GM23338 (cell line): Measurements from ENCODE around the gene GNAZ. TPM values are rescaled to one million over a fixed set of nuclear protein-coding genes. Genes with fewer than 3 reads are reported as not detected.

Experiments used
- ATAC-seq: fragments of 200-7000 bp; cut with Tn5 transposase; 3 replicates; pipeline ENCODE4 v1.9.1; 2020
- DNase-seq: peaks from one replicate; pipeline ENCODE4 v3.0.0-alpha.2; 2015; ENCODE audit warnings: low spot score
- H2AFZ ChIP-seq: fragments of 200-600 bp; sonication (generic); 2 replicates; pipeline ENCODE4 v1.8.0; 2016; ENCODE audit warnings: antibody characterized with exemption, mild to moderate bottlenecking, moderate library complexity
- H3F3A ChIP-seq: fragments of 200-600 bp; sonication (generic); replicated peaks from 2 replicates; pipeline ENCODE4 v1.8.0; 2017; ENCODE audit warnings: antibody characterized with exemption, mixed run types, low read depth
- H3K27ac ChIP-seq: fragments of 200-600 bp; sonication (generic); 2 replicates; pipeline ENCODE4 v1.6.1; 2016; ENCODE audit warnings: low read depth
- H3K27me3 ChIP-seq: fragments of 200-600 bp; sonication (generic); 2 replicates; pipeline ENCODE4 v1.8.0; 2016; ENCODE audit warnings: mild to moderate bottlenecking, mixed run types, moderate library complexity; ENCODE audit not compliant: insufficient read depth
- H3K36me3 ChIP-seq: fragments of 200-600 bp; sonication (generic); 2 replicates; pipeline ENCODE4 v1.8.0; 2016; ENCODE audit warnings: mild to moderate bottlenecking; ENCODE audit not compliant: insufficient read depth
- H3K4me1 ChIP-seq: fragments of 200-600 bp; sonication (generic); 2 replicates; pipeline ENCODE4 v1.8.0; 2016; ENCODE audit warnings: mild to moderate bottlenecking, moderate library complexity; ENCODE audit not compliant: insufficient read depth
- H3K4me2 ChIP-seq: fragments of 200-600 bp; sonication (generic); 2 replicates; pipeline ENCODE4 v1.7.1; 2017; ENCODE audit warnings: mixed run types
- H3K4me3 ChIP-seq: fragments of 200-600 bp; sonication (generic); 2 replicates; pipeline ENCODE4 v1.6.1; 2016; ENCODE audit warnings: mixed run types
- H3K79me2 ChIP-seq: fragments of 200-600 bp; sonication (generic); replicated peaks from 2 replicates; pipeline ENCODE4 v1.8.0; 2017; ENCODE audit warnings: mild to moderate bottlenecking; ENCODE audit not compliant: insufficient read depth
- H3K9me2 ChIP-seq: fragments of 200-600 bp; sonication (generic); 2 replicates; pipeline ENCODE4 v1.8.0; 2017; ENCODE audit not compliant: insufficient read depth
- H4K20me1 ChIP-seq: fragments of 200-600 bp; sonication (generic); replicated peaks from 2 replicates; pipeline ENCODE4 v1.8.0; 2017; ENCODE audit warnings: mild to moderate bottlenecking; ENCODE audit not compliant: insufficient read depth
- H3K27ac Mint-ChIP-seq: 2 replicates; pipeline ENCODE4 v1.8.0; 2020; ENCODE audit warnings: inconsistent platforms, mild to moderate bottlenecking, moderate library complexity, mixed read lengths
- H3K27me3 Mint-ChIP-seq: 3 replicates; pipeline ENCODE4 v1.8.0; 2022; ENCODE audit warnings: low read depth, mild to moderate bottlenecking, moderate library complexity, mixed read lengths, inconsistent platforms; ENCODE audit not compliant: insufficient read depth, poor library complexity
- H3K36me3 Mint-ChIP-seq: 3 replicates; pipeline ENCODE4 v1.8.0; 2021; ENCODE audit warnings: low read depth, mild to moderate bottlenecking, inconsistent platforms, moderate library complexity, mixed read lengths
- H3K4me1 Mint-ChIP-seq: 3 replicates; pipeline ENCODE4 v1.8.0; 2020; ENCODE audit warnings: mild to moderate bottlenecking, inconsistent platforms, mixed read lengths
- H3K4me3 Mint-ChIP-seq: 3 replicates; pipeline ENCODE4 v1.8.0; 2021; ENCODE audit warnings: moderate library complexity, mild to moderate bottlenecking, inconsistent platforms, mixed read lengths
- H3K9me3 Mint-ChIP-seq: 3 replicates; pipeline ENCODE4 v1.8.0; 2020; ENCODE audit warnings: moderate library complexity, mild to moderate bottlenecking, inconsistent platforms, mixed read lengths
- CREB1 ChIP-seq: fragments of 250-450 bp; sonication (Bioruptor Pico); IDR thresholded peaks from 2 replicates; pipeline ENCODE4 v1.5.0; 2020; ENCODE audit warnings: low read depth, mild to moderate bottlenecking, moderate library complexity
- CTCF ChIP-seq, 2 experiments: fragments of 200-600 bp in 1 of 2; sonication (generic) in 1 of 2; conservative IDR thresholded peaks; 2 replicates each; pipeline versions ENCODE4 v1.5.1 to v1.6.1; 2016 to 2017; ENCODE audit warnings: antibody characterized with exemption in 2 of 2, low read depth in 2 of 2, mild to moderate bottlenecking in 2 of 2, moderate library complexity in 1 of 2
- EZH2 ChIP-seq: fragments of 200-600 bp; sonication (generic); IDR thresholded peaks from one replicate; pipeline ENCODE4 v1.8.0; 2017; ENCODE audit warnings: antibody characterized with exemption, mild to moderate bottlenecking, low read depth; ENCODE audit not compliant: unreplicated experiment
- EZH2phosphoT487 ChIP-seq: fragments of 200-600 bp; sonication (generic); IDR thresholded peaks from one replicate; pipeline ENCODE4 v1.8.1; 2018; ENCODE audit warnings: antibody characterized with exemption; ENCODE audit not compliant: unreplicated experiment
- JUNB ChIP-seq: IDR thresholded peaks from one replicate; pipeline ENCODE4 v1.6.1; 2016; ENCODE audit warnings: antibody characterized with exemption; ENCODE audit not compliant: unreplicated experiment
- NANOG ChIP-seq: IDR thresholded peaks from 2 replicates; pipeline ENCODE4 v1.6.1; 2016; ENCODE audit warnings: antibody characterized with exemption, borderline replicate concordance
- POLR2AphosphoS5 ChIP-seq: IDR thresholded peaks from 2 replicates; pipeline ENCODE4 v1.6.1; 2016; ENCODE audit warnings: antibody characterized with exemption, low read depth
- STAT1 ChIP-seq: IDR thresholded peaks from one replicate; pipeline ENCODE4 v1.6.1; 2016; ENCODE audit warnings: antibody characterized with exemption; ENCODE audit not compliant: unreplicated experiment
- ZNF114 ChIP-seq: fragments of 250-450 bp; sonication (Bioruptor Pico); IDR thresholded peaks from 2 replicates; pipeline ENCODE4 v1.5.0; 2020; ENCODE audit warnings: mild to moderate bottlenecking, moderate library complexity
- ZNF331 ChIP-seq: fragments of 250-450 bp; sonication (Bioruptor Pico); IDR thresholded peaks from 2 replicates; pipeline ENCODE4 v1.5.0; 2020; ENCODE audit warnings: low read depth, mild to moderate bottlenecking, moderate library complexity
- polyA plus RNA-seq: library from polyadenylated mRNA; unstranded; fragments of >200 nt; fragmentation: Nextera tagmentation; extraction: Ambion mirVana; gene quantifications from 2 replicates; pipeline ENCODE4 v1.2.1, GENCODE V29; 2016
- total RNA-seq: library from RNA; depleted of rRNA; stranded (reverse); fragments of >200 nt; shearing (Covaris generic); gene quantifications from 2 replicates; pipeline ENCODE4 v1.2.3, GENCODE V29; 2014
- TF ChIP-seq, protein P1 (sequence below): fragments of 250-450 bp; sonication (Bioruptor Pico); IDR thresholded peaks from 2 replicates; pipeline ENCODE4 v1.5.0; 2020; ENCODE audit warnings: mild to moderate bottlenecking, moderate library complexity
- TF ChIP-seq, protein P2 (sequence below): IDR thresholded peaks from 2 replicates; pipeline ENCODE4 v1.6.1; 2016; ENCODE audit warnings: antibody characterized with exemption
- TF ChIP-seq, protein P3 (sequence below): IDR thresholded peaks from one replicate; pipeline ENCODE4 v1.6.1; 2018; ENCODE audit warnings: antibody characterized with exemption; ENCODE audit not compliant: unreplicated experiment

The GNAZ gene
- total and polyA plus RNA-seq, 2 experiments from 2014 or later: 2.9 to 11.1 TPM

DNA sequence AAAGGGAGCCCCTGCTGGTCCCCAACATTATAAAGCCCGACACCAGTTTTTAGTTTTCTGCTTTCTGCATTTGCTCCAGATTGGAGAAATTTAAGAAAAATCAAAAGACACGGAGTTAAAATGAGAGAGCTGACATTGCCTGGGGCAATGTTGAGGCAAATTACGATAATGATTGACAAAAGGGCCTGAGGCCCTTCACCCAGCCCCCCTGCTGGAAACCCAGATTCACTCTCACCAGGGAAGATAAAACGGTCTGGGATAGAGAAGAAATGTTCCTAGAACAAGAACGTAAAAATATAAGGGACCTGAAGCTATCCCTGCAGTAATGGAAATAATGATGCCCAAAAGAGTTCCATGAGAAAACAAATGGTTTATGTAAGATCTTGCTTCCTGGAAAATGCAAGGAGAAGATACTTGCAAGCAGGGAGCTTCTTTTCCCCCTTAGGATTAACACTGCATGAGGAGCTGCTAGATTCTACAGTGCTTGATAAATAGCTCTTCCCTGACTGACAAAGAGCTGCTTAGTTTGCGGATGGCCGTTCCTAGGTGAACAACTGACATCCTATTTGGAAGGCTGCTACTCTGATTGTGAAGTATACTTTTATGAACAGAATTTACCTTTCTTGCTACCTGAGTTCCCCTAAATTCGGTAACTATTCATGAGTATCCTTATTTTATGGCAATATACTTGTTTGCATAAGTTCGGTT, 40.6 kb upstream of the GNAZ start:
- peaks cover 20% of the 10 kb centered on the region for H3K4me1 Mint-ChIP-seq
- Histone ChIP-seq H3K4me3 (no peak overlapping the region), H4K20me1 (no peaks in the 10 kb centered on the region), H3F3A (no peaks in the 10 kb centered on the region), H3K79me2 (no peaks in the 10 kb centered on the region), H3K9me2 (no peaks in the 10 kb centered on the region), H3K27ac (no peak overlapping the region), H3K4me2 (peak overlapping the region; percentile 29; the same call in 1 of the 2 replicates), H3K27me3 (no peaks in the 10 kb centered on the region), H3K4me1 (peaks cover 10% of the 10 kb centered on the region), H2AFZ (no peak overlapping the region), H3K36me3 (no peaks in the 10 kb centered on the region)
- H3K9me3 Mint-ChIP-seq: peaks cover 10% of the 10 kb centered on the region
- TF ChIP-seq EZH2: no peak
- no peak for TF ChIP-seq ZNF114 (CRISPR knock-in tag)
- no peak for TF ChIP-seq EZH2phosphoT487
- TF ChIP-seq ZNF331 (CRISPR knock-in tag): no peak
- TF ChIP-seq, protein P1, sequence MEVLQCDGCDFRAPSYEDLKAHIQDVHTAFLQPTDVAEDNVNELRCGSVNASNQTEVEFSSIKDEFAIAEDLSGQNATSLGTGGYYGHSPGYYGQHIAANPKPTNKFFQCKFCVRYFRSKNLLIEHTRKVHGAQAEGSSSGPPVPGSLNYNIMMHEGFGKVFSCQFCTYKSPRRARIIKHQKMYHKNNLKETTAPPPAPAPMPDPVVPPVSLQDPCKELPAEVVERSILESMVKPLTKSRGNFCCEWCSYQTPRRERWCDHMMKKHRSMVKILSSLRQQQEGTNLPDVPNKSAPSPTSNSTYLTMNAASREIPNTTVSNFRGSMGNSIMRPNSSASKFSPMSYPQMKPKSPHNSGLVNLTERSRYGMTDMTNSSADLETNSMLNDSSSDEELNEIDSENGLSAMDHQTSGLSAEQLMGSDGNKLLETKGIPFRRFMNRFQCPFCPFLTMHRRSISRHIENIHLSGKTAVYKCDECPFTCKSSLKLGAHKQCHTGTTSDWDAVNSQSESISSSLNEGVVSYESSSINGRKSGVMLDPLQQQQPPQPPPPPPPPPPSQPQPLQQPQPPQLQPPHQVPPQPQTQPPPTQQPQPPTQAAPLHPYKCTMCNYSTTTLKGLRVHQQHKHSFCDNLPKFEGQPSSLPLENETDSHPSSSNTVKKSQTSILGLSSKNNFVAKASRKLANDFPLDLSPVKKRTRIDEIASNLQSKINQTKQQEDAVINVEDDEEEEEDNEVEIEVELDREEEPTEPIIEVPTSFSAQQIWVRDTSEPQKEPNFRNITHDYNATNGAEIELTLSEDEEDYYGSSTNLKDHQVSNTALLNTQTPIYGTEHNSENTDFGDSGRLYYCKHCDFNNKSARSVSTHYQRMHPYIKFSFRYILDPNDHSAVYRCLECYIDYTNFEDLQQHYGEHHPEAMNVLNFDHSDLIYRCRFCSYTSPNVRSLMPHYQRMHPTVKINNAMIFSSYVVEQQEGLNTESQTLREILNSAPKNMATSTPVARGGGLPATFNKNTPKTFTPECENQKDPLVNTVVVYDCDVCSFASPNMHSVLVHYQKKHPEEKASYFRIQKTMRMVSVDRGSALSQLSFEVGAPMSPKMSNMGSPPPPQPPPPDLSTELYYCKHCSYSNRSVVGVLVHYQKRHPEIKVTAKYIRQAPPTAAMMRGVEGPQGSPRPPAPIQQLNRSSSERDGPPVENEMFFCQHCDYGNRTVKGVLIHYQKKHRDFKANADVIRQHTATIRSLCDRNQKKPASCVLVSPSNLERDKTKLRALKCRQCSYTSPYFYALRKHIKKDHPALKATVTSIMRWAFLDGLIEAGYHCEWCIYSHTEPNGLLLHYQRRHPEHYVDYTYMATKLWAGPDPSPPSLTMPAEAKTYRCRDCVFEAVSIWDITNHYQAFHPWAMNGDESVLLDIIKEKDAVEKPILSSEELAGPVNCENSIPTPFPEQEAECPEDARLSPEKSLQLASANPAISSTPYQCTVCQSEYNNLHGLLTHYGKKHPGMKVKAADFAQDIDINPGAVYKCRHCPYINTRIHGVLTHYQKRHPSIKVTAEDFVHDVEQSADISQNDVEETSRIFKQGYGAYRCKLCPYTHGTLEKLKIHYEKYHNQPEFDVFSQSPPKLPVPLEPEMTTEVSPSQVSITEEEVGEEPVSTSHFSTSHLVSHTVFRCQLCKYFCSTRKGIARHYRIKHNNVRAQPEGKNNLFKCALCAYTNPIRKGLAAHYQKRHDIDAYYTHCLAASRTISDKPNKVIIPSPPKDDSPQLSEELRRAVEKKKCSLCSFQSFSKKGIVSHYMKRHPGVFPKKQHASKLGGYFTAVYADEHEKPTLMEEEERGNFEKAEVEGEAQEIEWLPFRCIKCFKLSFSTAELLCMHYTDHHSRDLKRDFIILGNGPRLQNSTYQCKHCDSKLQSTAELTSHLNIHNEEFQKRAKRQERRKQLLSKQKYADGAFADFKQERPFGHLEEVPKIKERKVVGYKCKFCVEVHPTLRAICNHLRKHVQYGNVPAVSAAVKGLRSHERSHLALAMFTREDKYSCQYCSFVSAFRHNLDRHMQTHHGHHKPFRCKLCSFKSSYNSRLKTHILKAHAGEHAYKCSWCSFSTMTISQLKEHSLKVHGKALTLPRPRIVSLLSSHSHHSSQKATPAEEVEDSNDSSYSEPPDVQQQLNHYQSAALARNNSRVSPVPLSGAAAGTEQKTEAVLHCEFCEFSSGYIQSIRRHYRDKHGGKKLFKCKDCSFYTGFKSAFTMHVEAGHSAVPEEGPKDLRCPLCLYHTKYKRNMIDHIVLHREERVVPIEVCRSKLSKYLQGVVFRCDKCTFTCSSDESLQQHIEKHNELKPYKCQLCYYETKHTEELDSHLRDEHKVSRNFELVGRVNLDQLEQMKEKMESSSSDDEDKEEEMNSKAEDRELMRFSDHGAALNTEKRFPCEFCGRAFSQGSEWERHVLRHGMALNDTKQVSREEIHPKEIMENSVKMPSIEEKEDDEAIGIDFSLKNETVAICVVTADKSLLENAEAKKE (CRISPR knock-in tag): no peak
- TF ChIP-seq NANOG: no peak
- TF ChIP-seq JUNB: no peak
- TF ChIP-seq, protein P2, sequence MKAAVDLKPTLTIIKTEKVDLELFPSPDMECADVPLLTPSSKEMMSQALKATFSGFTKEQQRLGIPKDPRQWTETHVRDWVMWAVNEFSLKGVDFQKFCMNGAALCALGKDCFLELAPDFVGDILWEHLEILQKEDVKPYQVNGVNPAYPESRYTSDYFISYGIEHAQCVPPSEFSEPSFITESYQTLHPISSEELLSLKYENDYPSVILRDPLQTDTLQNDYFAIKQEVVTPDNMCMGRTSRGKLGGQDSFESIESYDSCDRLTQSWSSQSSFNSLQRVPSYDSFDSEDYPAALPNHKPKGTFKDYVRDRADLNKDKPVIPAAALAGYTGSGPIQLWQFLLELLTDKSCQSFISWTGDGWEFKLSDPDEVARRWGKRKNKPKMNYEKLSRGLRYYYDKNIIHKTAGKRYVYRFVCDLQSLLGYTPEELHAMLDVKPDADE: no peak
- TF ChIP-seq POLR2AphosphoS5: no peak
- TF ChIP-seq, protein P3, sequence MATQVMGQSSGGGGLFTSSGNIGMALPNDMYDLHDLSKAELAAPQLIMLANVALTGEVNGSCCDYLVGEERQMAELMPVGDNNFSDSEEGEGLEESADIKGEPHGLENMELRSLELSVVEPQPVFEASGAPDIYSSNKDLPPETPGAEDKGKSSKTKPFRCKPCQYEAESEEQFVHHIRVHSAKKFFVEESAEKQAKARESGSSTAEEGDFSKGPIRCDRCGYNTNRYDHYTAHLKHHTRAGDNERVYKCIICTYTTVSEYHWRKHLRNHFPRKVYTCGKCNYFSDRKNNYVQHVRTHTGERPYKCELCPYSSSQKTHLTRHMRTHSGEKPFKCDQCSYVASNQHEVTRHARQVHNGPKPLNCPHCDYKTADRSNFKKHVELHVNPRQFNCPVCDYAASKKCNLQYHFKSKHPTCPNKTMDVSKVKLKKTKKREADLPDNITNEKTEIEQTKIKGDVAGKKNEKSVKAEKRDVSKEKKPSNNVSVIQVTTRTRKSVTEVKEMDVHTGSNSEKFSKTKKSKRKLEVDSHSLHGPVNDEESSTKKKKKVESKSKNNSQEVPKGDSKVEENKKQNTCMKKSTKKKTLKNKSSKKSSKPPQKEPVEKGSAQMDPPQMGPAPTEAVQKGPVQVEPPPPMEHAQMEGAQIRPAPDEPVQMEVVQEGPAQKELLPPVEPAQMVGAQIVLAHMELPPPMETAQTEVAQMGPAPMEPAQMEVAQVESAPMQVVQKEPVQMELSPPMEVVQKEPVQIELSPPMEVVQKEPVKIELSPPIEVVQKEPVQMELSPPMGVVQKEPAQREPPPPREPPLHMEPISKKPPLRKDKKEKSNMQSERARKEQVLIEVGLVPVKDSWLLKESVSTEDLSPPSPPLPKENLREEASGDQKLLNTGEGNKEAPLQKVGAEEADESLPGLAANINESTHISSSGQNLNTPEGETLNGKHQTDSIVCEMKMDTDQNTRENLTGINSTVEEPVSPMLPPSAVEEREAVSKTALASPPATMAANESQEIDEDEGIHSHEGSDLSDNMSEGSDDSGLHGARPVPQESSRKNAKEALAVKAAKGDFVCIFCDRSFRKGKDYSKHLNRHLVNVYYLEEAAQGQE: no peak
- TF ChIP-seq CTCF (conservative IDR thresholded peaks at IDR 0.05; ENCODE audit: low read depth in 2 of 2): no peak
- TF ChIP-seq CREB1: no peak
- no peak for TF ChIP-seq STAT1
- DNase-seq: no peak
- no peak overlapping the region for H3K4me3 Mint-ChIP-seq
- peak; percentile 72 for ATAC-seq
- peaks cover 8% of the 10 kb centered on the region; the same call in 2 of the 3 replicates for H3K36me3 Mint-ChIP-seq
- no peak overlapping the region for H3K27ac Mint-ChIP-seq
- peaks cover 4% of the 10 kb centered on the region for H3K27me3 Mint-ChIP-seq
